NCI-H2227 treated with DMSO at 0.1 percent for 48 hours (cell line): Measurements from ENCODE around the gene EPHB2.

ENCODE experiments used
- DNase-seq: peaks from one replicate; lab custom pipeline; 2025; lab: John Stamatoyannopoulos, UW

The EPHB2 gene

GRCh38 chr1:22781483-22781882 is 70.8 kb downstream of the EPHB2 start:
- DNase-seq = no peak

- peak; percentile 42 for DNase-seq
Measured at GRCh38 chr1:22782406-22782805, 71.8 kb downstream of the EPHB2 start.

- DNase-seq = no peak
Measured at GRCh38 chr1:22784317-22784716, 73.7 kb downstream of the EPHB2 start.

GRCh38 chr1:22784737-22785136 is 74.1 kb downstream of the EPHB2 start:
- DNase-seq = no peak

GRCh38 chr1:22786101-22786500 is 75.5 kb downstream of the EPHB2 start:
- DNase-seq = no peak

- DNase-seq = no peak
Measured at GRCh38 chr1:22786719-22787489, 76.3 kb downstream of the EPHB2 start.

GRCh38 chr1:22787636-22788035 is 77.0 kb downstream of the EPHB2 start:
- no peak for DNase-seq

GRCh38 chr1:22788254-22788661 is 77.6 kb downstream of the EPHB2 start:
- DNase-seq = no peak

- DNase-seq = no peak
Measured at GRCh38 chr1:22789356-22789994, 78.8 kb downstream of the EPHB2 start.

GRCh38 chr1:22790232-22791008 is 79.8 kb downstream of the EPHB2 start:
- DNase-seq = no peak

- no peak for DNase-seq
Measured at GRCh38 chr1:22791831-22792347, 81.2 kb downstream of the EPHB2 start.

GRCh38 chr1:22792396-22793160 is 81.9 kb downstream of the EPHB2 start:
- no peak for DNase-seq

- no peak for DNase-seq
Measured at GRCh38 chr1:22793647-22794046, 83.0 kb downstream of the EPHB2 start.

- no peak for DNase-seq
Measured at GRCh38 chr1:22794647-22795365, 84.2 kb downstream of the EPHB2 start.

- DNase-seq = no peak
Measured at GRCh38 chr1:22795366-22795714, 84.7 kb downstream of the EPHB2 start.

GRCh38 chr1:22796642-22797041 is 86.0 kb downstream of the EPHB2 start:
- no peak for DNase-seq

- DNase-seq = no peak
Measured at GRCh38 chr1:22798083-22798482, 87.4 kb downstream of the EPHB2 start.

GRCh38 chr1:22799971-22800370 is 89.3 kb downstream of the EPHB2 start:
- no peak for DNase-seq

- DNase-seq = no peak
Measured at GRCh38 chr1:22800629-22801028, 90.0 kb downstream of the EPHB2 start.

GRCh38 chr1:22801347-22801746 is 90.7 kb downstream of the EPHB2 start:
- no peak for DNase-seq

- peak; percentile 51 for DNase-seq
Measured at GRCh38 chr1:22801761-22802160, 91.1 kb downstream of the EPHB2 start.
